Fibroblast of lung (primary cell): ENCODE measurements around the gene TWF2. TPM values are rescaled to one million over a fixed set of nuclear protein-coding genes. Genes with fewer than 3 reads are reported as not detected.

Experiments
- DNase-seq, 2 donors: peaks; one replicate each; pipeline versions ENCODE4 v3.0.0 to v3.0.0-alpha.2; 2010; ENCODE audit warnings: low read depth in 2 of 2
- H2AFZ ChIP-seq: 2 replicates; pipeline ENCODE4 v1.5.1; 2012; ENCODE audit warnings: low read length, control low read depth, inconsistent platforms
- H3K27ac ChIP-seq: 2 replicates; pipeline ENCODE4 v1.5.1; 2011; ENCODE audit warnings: low read length, control low read depth; ENCODE audit not compliant: insufficient read depth
- H3K27me3 ChIP-seq: 2 replicates; pipeline ENCODE4 v1.5.1; 2011; ENCODE audit warnings: mild to moderate bottlenecking, low read length; ENCODE audit not compliant: control insufficient read depth, insufficient read depth
- H3K36me3 ChIP-seq: 2 replicates; pipeline ENCODE4 v1.5.1; 2011; ENCODE audit warnings: low read length; ENCODE audit not compliant: control insufficient read depth, insufficient read depth
- H3K4me1 ChIP-seq: 2 replicates; pipeline ENCODE4 v1.5.1; 2011; ENCODE audit warnings: low read length; ENCODE audit not compliant: control insufficient read depth, insufficient read depth; ENCODE audit errors: extremely low read depth
- H3K4me2 ChIP-seq: 2 replicates; pipeline ENCODE4 v1.5.1; 2011; ENCODE audit warnings: low read length, control low read depth; ENCODE audit not compliant: insufficient read depth; ENCODE audit errors: extremely low read depth
- H3K4me3 ChIP-seq, 4 experiments: fragments of 200-600 bp in 1 of 4; sonication (generic) in 1 of 4; replicated peaks in 1 of 4; 2 replicates each; pipeline ENCODE4 v1.5.1; 2011 to 2016; ENCODE audit warnings: low read length in 4 of 4, low read depth in 3 of 4, mild to moderate bottlenecking in 3 of 4, control low read depth in 2 of 4, inconsistent platforms in 1 of 4, mixed read lengths in 1 of 4; ENCODE audit not compliant: insufficient read depth in 1 of 4; ENCODE audit errors: control extremely low read depth in 1 of 4
- H3K79me2 ChIP-seq: 2 replicates; pipeline ENCODE4 v1.5.1; 2012; ENCODE audit warnings: mild to moderate bottlenecking, low read length, inconsistent platforms; ENCODE audit not compliant: control insufficient read depth, insufficient read depth
- H3K9ac ChIP-seq: 2 replicates; pipeline ENCODE4 v1.5.1; 2011; ENCODE audit warnings: mild to moderate bottlenecking, low read length, control low read depth; ENCODE audit not compliant: insufficient read depth
- H3K9me3 ChIP-seq: 2 replicates; pipeline ENCODE4 v1.5.1; 2012; ENCODE audit warnings: low read depth, low read length; ENCODE audit not compliant: control insufficient read depth, insufficient read depth
- H4K20me1 ChIP-seq: 2 replicates; pipeline ENCODE4 v1.5.1; 2011; ENCODE audit warnings: low read length; ENCODE audit not compliant: control insufficient read depth, insufficient read depth; ENCODE audit errors: extremely low read depth
- EZH2 ChIP-seq: IDR thresholded peaks from 2 replicates; pipeline ENCODE4 v1.5.1; 2012; ENCODE audit warnings: low read length, control low read depth, mild to moderate bottlenecking; ENCODE audit errors: missing control alignments
- polyA plus RNA-seq, 2 donors: library from polyadenylated mRNA; depleted of rRNA in 1 of 2; stranded (reverse) in 1 of 2; unstranded in 1 of 2; fragments of >200 nt; gene quantifications; 2 replicates each; pipeline ENCODE4 v1.2.1, GENCODE V29; 2011 to 2012; ENCODE audit warnings: missing spikeins in 1 of 2
- total RNA-seq: library from RNA; depleted of rRNA; stranded (reverse); fragments of >200 nt; gene quantifications from 2 replicates; pipeline ENCODE4 v1.2.1, GENCODE V29; 2014
- TF ChIP-seq, protein P1 (sequence below), 2 donors: IDR thresholded peaks in 1 of 2; conservative IDR thresholded peaks in 1 of 2; 1 replicate in 1 of 2; 2 replicates in 1 of 2; pipeline ENCODE4 v1.5.1; 2011 to 2012; ENCODE audit warnings: low read length in 2 of 2, control low read depth in 1 of 2, inconsistent platforms in 1 of 2, low read depth in 1 of 2, mild to moderate bottlenecking in 1 of 2

Gene TWF2
- total and polyA plus RNA-seq, 2 donors (not counting 1 experiment from before 2014, with no cell fraction given): 67.2 to 69.9 TPM

DNA sequence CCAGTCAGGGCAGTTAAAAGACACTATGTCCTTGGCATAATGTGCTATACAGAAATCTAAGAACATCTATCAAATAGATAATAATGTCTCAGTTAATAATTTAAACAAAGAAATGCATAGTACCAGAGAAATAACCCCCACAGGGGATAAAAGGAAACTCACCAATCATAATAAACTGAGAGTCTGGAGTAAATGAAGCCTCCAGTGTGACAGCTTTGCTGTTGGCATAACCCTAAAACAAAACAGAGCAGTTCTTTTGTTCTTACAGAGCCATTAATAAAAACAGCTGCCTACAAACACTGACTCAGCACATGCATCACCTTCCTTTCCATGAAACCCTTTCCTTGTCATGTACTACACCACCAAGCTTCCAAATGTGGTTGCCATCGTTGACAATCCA is 20.1 kb upstream of the TWF2 start:
- Histone ChIP-seq H3K4me2 (no peak overlapping the region), H4K20me1 (peaks cover 2% of the 10 kb centered on the region), H3K4me3 (no peak overlapping the region), H3K79me2 (peaks cover 11% of the 10 kb centered on the region), H3K9me3 (no peaks in the 10 kb centered on the region), H3K36me3 (peaks cover 30% of the 10 kb centered on the region), H3K27ac (no peak overlapping the region), H3K4me1 (no peaks in the 10 kb centered on the region), H3K27me3 (no peaks in the 10 kb centered on the region), H3K9ac (no peak overlapping the region), H2AFZ (no peak overlapping the region)
- TF ChIP-seq, protein P1, sequence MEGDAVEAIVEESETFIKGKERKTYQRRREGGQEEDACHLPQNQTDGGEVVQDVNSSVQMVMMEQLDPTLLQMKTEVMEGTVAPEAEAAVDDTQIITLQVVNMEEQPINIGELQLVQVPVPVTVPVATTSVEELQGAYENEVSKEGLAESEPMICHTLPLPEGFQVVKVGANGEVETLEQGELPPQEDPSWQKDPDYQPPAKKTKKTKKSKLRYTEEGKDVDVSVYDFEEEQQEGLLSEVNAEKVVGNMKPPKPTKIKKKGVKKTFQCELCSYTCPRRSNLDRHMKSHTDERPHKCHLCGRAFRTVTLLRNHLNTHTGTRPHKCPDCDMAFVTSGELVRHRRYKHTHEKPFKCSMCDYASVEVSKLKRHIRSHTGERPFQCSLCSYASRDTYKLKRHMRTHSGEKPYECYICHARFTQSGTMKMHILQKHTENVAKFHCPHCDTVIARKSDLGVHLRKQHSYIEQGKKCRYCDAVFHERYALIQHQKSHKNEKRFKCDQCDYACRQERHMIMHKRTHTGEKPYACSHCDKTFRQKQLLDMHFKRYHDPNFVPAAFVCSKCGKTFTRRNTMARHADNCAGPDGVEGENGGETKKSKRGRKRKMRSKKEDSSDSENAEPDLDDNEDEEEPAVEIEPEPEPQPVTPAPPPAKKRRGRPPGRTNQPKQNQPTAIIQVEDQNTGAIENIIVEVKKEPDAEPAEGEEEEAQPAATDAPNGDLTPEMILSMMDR (conservative IDR thresholded peaks at IDR 0.05 in 1 of 2, IDR thresholded peaks at IDR 0.05 in 1 of 2; ENCODE audit: low read depth in 1 of 2, low read length in 2 of 2): no peak
- TF ChIP-seq EZH2: no peak
- DNase-seq: peak in 1 of 2 donors; percentile 58

DNA sequence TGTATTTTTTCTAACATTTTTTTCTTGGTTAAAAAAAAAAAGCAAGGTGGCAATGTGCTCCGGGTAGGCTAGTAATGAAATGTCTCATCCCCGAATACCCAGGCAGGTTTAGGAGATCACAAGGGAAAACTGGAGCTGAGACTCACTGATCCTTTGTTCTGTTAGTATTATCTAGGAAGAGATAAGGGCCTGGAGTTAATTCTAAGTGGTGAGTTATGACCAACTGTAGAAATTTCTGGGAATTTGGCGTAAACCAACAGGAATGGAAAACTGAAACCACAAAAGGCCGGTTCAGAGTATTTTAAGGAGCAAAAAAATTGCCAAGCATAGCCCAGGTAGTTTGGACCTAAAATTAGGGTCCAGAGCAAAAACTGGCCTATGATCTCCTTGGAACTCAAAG is 19.0 kb upstream of the TWF2 start:
- H3K4me3 ChIP-seq: no peak overlapping the region
- H4K20me1 ChIP-seq: peaks cover 2% of the 10 kb centered on the region
- H3K9me3 ChIP-seq: no peaks in the 10 kb centered on the region
- H2AFZ ChIP-seq: no peak overlapping the region
- no peak overlapping the region for H3K4me2 ChIP-seq
- H3K79me2 ChIP-seq: peaks cover 11% of the 10 kb centered on the region
- TF ChIP-seq, protein P1 (conservative IDR thresholded peaks at IDR 0.05 in 1 of 2, IDR thresholded peaks at IDR 0.05 in 1 of 2; ENCODE audit: low read depth in 1 of 2, low read length in 2 of 2): no peak
- TF ChIP-seq EZH2: no peak
- H3K4me1 ChIP-seq: no peaks in the 10 kb centered on the region
- H3K36me3 ChIP-seq: peaks cover 34% of the 10 kb centered on the region
- no peak overlapping the region for H3K9ac ChIP-seq
- no peak overlapping the region for H3K27ac ChIP-seq
- H3K27me3 ChIP-seq: no peaks in the 10 kb centered on the region
- peak in 1 of 2 donors; percentile 78 for DNase-seq

DNA sequence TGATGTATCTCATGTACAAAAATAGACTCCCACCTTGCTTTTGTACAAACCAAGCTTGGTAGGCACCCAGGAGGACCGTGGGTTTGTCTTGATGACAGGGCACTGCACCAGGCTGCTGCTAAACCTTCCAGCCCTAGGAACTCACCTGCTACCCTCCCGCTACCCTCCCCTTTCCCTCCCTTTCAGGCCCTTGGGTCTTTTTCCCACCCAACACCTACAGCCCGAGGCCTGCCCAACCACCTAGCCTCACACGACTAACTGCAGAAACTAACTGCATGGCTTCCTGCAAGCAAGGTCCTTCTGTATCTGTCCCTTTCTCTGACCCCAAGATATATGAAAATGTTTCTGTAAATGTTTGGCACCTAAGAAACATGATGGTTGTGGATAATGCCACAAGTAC is 17.7 kb upstream of the TWF2 start:
- H3K79me2 ChIP-seq: peaks cover 6% of the 10 kb centered on the region
- H3K27ac ChIP-seq: no peak overlapping the region
- no peaks in the 10 kb centered on the region for H4K20me1 ChIP-seq
- TF ChIP-seq EZH2: no peak
- H3K27me3 ChIP-seq: no peaks in the 10 kb centered on the region
- no peaks in the 10 kb centered on the region for H3K9me3 ChIP-seq
- no peak for DNase-seq
- no peak overlapping the region for H3K9ac ChIP-seq
- H3K36me3 ChIP-seq: peaks cover 32% of the 10 kb centered on the region
- no peak overlapping the region for H2AFZ ChIP-seq
- no peaks in the 10 kb centered on the region for H3K4me1 ChIP-seq
- H3K4me3 ChIP-seq: no peak overlapping the region
- H3K4me2 ChIP-seq: no peak overlapping the region
